GM10847 (cell line): ENCODE results near the gene NXF1.

Experiments used
- POLR2A ChIP-seq: IDR thresholded peaks from 2 replicates; pipeline ENCODE4 v1.6.1; 2011; ENCODE audit not compliant: insufficient read length; ENCODE audit errors: extremely low read depth

The NXF1 gene

GRCh38 chr11:62840721-62841360 is 35.6 kb upstream of the NXF1 start:
- TF ChIP-seq POLR2A = peak; percentile 54

- peak; percentile 83 for TF ChIP-seq POLR2A
Measured at GRCh38 chr11:62839050-62839945, 34.1 kb upstream of the NXF1 start, which contains the start of gene WDR74. TSS of gene WDR74 (minus strand) at chr11:62839590. CDS start at chr11:62839570, 20 bp downstream.

GRCh38 chr11:62835336-62835735 is 30.1 kb upstream of the NXF1 start:
- no peak for TF ChIP-seq POLR2A

GRCh38 chr11:62832336-62833234 is 27.3 kb upstream of the NXF1 start, which contains the start of gene TEX54:
TSS of gene TEX54 (minus strand) at chr11:62832841.
- no peak for TF ChIP-seq POLR2A

GRCh38 chr11:62831520-62832335 is 26.5 kb upstream of the NXF1 start, which contains the start of gene STX5:
TSS of gene STX5 (minus strand) at chr11:62832051. CDS start at chr11:62831243, 808 bp downstream.
- TF ChIP-seq POLR2A = peak; percentile 66

- TF ChIP-seq POLR2A = no peak
Measured at GRCh38 chr11:62830904-62831519, 25.8 kb upstream of the NXF1 start.

GRCh38 chr11:62823677-62824076 is 18.4 kb upstream of the NXF1 start:
- no peak for TF ChIP-seq POLR2A

GRCh38 chr11:62817129-62817528 is 11.9 kb upstream of the NXF1 start:
- TF ChIP-seq POLR2A = no peak

- TF ChIP-seq POLR2A = no peak
Measured at GRCh38 chr11:62816557-62816956, 11.3 kb upstream of the NXF1 start.

- TF ChIP-seq POLR2A = no peak
Measured at GRCh38 chr11:62811659-62812058, 6.4 kb upstream of the NXF1 start.

- no peak for TF ChIP-seq POLR2A
Measured at GRCh38 chr11:62810748-62811147, 5.5 kb upstream of the NXF1 start.

GRCh38 chr11:62806611-62807121 is 1.4 kb upstream of the NXF1 start:
- TF ChIP-seq POLR2A = no peak

- no peak for TF ChIP-seq POLR2A
Measured at GRCh38 chr11:62805961-62806441, 761 bp upstream of the NXF1 start.
